ENCODE results near the gene PRUNE2.

DNA sequence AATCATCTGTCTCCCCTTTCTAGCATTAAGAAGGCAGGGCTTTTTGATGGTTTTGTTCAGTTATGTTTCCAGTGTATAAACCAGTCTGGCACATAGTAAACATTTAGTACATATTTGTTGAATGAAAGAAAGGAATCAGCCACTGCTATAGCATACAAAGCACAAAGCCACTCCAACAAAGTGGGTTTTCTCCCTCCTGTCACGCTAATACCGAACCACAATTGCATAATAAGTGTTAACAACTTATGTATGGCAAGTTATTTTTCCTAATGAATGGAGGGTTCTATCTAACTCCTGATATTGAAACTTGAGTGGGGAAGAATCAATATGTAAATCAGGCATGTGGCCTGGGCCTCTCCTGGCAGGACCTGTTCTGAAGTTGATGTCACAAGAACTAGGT is 53.9 kb downstream of the PRUNE2 start:
- TF ChIP-seq, protein P1, sequence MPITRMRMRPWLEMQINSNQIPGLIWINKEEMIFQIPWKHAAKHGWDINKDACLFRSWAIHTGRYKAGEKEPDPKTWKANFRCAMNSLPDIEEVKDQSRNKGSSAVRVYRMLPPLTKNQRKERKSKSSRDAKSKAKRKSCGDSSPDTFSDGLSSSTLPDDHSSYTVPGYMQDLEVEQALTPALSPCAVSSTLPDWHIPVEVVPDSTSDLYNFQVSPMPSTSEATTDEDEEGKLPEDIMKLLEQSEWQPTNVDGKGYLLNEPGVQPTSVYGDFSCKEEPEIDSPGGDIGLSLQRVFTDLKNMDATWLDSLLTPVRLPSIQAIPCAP (CRISPR knock-in tag; IDR thresholded peaks at IDR 0.05; ENCODE audit: low read depth): no peak
- TF ChIP-seq CREM (IDR thresholded peaks at IDR 0.05) (no peak), CREM (CRISPR knock-in tag; IDR thresholded peaks at IDR 0.05) (no peak), ZBTB42 (CRISPR knock-in tag; IDR thresholded peaks at IDR 0.05) (no peak), RXRA (CRISPR knock-in tag; IDR thresholded peaks at IDR 0.05) (no peak), ZNF274 (CRISPR knock-in tag; IDR thresholded peaks at IDR 0.05) (no peak), ZBTB7B (CRISPR knock-in tag; IDR thresholded peaks at IDR 0.05) (no peak), DNMT1 (CRISPR knock-in tag; IDR thresholded peaks at IDR 0.05) (no peak)

All from HepG2 (cell line).